ENCODE data around the gene SORCS2.
"Not testable (repeated sequence)": the region's sequence is repeated elsewhere in the genome, so short reads cannot be mapped to it uniquely, and the experiment has no call there.

SORCS2 gene

GRCh38 chr4:7432531-7433375 is 240.4 kb downstream of the SORCS2 start:
- no peak for DNase-seq

DNA sequence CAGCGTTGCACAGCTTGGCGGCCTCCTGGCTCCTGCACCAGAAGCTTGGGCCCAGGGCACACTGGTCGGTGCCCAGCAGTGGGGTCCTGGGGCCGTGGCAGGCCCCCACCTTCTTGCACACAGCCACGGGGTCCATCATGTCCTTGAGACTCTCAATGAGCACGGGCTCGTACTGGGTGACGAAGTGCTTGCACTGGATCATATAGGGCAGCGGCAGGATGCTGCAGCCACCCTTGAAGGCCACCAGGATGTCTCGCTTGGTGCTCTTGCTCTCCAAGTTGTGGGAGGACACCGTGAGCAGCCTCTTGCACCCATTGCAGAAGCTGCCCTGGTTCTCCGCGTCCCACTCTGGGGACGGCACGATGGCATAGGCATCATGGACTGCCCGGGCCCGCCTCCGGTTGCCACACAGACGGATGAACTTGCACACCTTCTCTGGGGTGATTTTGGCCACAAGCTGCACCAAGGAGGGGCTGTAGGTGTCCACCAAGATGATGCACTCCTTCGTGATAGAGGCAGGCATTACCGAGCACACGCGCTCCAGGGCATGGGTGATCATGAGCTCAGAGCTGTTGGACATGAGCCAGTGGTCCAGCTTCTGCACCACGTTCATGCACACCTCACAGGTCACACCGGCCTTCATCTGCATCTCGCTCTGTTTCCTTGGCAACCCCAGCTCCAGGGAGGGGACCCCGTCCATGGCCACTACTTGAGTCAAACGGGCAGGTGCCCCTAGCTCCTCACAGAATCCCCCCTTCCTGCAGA is 241.2 kb downstream of the SORCS2 start:
- DNase-seq: no peak

DNA sequence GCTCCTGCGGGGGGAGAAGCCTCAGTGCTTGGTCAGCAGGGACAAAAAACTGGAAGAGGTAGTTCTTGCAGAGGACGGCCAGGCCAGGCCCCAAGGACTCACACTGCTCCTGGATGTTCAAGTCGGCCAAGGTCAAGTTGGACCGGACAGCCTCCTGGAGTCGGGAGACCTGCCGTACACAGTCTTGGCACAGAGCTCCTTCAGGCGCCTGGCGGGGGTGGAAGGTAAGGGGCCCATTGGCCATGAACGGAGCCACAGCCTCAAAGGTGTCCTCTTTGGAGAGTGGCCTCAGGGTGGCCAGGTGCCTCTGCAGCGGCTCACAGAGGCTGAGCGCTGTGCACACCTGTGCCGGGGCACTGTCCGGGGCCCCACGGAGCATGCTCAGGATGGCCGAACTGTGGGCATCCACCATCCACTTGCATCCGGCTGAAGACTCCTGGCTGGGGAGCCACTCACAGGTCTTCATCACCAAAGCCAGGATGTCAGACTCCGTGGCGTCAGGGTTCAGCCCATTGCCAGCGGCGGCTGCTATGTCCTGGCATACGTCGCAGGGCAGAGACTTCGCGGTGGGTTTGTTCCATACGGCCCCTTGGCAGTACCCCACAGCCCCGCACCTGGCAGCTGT is 241.9 kb downstream of the SORCS2 start:
- no peak for DNase-seq

GRCh38 chr4:7434766-7435150 is 242.4 kb downstream of the SORCS2 start, which contains the start of gene PSAPL1:
Gene PSAPL1, minus strand, starts transcription at chr4:7434930. Its CDS starts 51 bp downstream, at chr4:7434879.
- no peak for DNase-seq

- no peak for DNase-seq
Observed at GRCh38 chr4:7435471-7436061, 243.2 kb downstream of the SORCS2 start.

DNA sequence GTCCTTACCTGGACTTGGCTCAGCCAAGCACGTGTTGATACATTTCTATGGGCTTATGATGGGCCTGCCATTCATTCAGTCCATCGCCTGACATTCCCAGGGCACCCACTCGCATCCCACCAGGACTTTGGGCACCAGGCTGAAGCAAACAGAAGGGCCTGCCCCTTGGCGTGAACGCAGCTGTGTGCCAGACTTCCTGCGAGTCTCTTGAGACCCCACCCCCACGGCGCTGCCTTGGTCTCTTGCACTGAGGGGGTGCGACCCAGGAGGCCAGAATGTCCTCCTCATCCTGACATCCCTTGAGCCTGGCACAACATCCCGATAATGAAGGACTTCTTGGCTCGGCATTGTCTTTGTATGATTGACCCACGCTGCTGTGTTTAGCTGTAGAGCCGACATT is 243.9 kb downstream of the SORCS2 start:
- DNase-seq: no peak

DNA sequence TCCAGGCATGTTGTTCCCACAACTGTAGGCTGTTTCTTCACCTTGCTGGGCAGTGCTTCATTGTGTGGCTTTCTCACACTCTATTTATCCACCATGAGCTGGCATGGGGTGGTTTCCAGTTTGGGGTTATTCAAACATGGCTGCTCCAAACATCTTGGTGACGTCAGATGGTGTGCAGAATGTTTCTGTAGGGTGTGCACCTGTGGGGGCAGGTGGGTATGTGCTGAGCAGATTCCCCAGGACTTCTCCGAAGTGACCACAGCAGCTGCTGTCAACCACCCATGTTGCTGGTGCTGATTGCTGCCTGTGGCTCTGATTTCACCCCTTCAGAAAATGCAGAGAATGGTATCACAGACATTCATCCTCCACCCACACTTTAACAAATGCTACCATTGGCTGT is 247.4 kb downstream of the SORCS2 start:
- DNase-seq: no peak

- no peak for DNase-seq
Observed at GRCh38 chr4:7441201-7441600, 248.9 kb downstream of the SORCS2 start.

GRCh38 chr4:7442574-7443162 is 250.3 kb downstream of the SORCS2 start:
- no peak for DNase-seq

DNA sequence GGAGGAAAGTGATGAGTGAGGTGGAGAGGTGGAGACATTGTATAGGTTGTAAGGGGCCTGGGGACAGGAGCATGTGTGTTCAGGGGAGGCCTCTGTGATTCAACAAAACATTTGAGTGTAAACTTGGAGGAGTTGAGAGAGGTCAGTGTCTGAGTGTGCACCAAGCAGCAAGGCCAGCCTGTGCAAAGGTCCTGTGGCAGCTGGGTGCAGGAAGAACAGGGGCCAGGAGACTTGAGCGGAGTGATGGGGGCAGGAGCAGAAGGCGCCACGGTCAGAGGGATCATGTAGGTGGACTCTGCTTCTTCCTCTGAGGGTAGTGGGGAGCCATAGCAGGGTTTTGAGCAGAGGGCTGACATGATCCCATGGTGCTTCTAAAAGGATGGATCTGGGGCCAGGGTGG is 252.0 kb downstream of the SORCS2 start:
- DNase-seq: no peak

GRCh38 chr4:7444731-7445130 is 252.4 kb downstream of the SORCS2 start:
- no peak for DNase-seq

DNA sequence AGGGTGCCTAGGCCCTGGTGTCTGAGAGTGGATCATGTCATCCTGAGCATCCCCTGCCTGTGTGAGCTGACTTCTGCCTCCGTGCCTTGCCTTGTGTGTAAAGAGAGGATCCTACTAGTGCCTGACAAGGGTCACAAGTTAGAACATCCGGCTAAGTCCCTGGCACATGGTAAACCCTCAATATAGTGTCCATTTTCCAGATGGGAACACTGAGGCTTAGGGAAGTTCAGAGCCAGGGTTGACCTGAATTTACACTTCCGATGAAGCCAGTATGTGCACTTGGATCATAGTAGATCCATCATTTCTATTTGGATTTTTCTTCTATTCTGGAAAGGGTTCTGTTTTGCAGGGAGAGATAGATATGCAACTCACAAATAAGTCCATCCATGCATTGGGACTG is 254.9 kb downstream of the SORCS2 start:
- DNase-seq: no peak

GRCh38 chr4:7448036-7448435 is 255.7 kb downstream of the SORCS2 start:
- no peak for DNase-seq

DNA sequence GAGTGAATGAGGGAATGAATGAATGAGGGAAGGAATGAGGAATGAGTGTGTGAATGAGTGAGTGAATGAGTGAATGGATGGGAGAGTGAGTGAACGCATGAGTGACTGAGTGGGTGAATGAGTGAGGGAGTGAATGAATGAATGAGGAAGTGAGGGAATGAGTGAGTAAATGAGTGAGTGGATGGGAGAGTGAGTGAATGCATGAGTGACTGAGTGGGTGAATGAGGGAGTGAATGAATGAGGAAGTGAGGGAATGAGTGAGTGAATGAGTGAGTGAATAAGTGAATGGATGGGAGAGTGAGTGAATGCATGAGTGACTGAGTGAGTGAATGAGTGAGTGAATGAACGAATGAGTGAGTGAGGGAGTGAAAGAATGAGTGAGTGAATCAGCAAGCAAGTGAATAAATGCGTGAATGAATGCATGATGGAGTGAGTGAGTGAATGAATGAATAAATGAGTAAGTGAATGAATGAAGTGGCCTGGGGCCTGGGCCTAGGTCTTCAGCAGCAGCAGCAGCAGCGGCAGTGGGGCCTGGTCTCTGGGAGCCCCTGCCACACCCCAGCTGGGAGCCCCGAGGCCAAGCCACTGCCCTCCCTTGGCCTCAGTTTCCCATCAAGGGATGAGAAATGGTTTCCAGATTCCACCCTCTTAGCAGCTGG is 258.6 kb downstream of the SORCS2 start:
- DNase-seq: no peak

DNA sequence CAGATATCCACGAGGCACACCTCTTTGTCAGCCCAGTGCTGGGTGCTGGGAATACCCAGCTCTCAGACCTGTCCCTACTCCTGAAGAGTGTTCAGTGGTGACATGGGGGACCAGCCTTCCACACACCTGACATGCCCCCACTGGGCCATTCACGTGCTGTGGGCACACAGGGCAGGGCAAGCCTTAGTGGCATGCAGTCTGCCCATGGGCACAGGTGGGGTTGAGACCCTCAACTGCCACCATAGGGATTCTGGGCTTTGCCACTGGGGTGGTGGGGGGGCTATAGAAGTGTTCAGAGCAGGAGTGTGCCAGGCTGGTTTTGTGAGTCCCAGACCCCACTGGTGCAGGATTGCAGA is 259.1 kb downstream of the SORCS2 start:
- DNase-seq: no peak

DNA sequence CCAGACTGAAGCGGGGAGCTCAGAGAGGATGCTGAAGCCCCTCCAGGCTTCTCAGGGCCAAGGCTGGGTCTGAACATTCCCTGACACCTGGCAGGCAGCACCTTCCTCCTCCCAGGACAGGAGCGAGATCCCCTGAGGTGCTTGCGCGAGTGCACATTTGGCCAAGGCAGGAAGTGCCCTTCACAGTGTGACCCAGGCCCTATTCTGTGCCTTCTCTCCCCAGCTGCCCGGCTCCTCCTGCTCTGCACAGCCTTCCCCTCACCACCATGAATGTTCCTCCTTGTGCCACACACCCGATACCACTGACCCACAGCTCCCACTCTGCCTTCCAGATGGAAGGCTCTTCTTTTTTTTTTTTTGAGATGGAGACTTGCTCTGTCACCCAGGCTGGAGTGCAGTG is 259.5 kb downstream of the SORCS2 start:
- no peak for DNase-seq

DNA sequence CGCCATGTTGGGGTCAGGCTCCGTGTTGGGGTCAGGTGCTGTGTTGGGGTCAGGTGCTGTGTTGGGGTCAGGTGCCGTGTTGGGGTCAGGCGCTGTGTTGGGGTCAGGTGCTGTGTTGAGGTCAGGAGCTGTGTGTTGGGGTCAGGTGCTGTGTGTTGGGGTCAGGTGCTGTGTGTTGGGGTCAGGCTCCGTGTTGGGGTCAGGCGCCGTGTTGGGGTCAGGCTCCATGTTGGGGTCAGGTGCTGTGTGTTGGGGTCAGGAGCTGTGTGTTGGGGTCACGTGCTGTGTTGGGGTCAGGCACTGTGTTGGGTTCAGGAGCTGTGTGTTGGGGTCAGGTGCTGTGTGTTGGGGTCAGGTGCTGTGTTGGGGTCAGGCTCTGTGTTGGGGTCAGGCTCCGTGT is 260.5 kb downstream of the SORCS2 start:
- not testable (repeated sequence) for DNase-seq

DNA sequence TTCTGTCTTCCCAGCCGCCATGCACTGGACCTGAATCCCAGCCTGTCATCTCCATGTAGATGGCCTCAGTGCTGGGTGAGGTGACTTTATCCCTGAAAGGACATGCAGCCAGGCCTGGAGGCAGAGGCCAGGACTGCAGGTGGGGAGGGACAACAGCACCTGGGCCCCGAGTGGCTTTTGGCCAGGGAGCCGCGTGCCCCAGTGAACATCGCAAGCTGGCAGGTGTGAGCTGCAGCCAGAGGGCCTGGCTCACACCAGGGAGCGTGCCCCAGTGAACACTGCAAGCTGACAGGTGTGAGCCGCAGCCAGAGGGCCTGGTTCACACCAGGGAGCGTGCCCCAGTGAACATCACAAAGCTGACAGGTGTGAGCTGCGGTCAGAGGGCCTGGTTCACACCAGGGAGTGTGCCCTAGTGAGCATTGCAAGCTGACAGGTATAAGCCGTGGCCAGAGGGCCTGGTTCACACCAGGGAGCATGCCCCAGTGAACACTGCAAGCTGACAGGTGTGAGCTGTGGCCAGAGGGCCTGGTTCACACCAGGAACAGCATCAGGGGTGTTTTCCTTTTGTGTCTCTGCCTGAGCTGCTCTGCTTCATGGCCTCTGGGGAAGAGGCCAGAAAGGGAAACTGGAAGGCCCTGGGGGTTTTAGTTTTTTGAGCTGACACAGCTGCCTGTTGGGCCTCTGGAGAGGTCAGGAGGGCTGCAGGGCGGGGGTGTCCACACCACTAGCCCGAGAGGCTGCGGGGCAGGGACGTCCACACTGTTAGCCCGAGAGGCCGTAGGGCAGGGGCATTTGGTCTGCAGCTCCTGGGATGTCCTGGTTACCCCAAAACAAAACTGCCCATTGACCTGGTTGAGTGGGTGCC is 265.1 kb downstream of the SORCS2 start:
- no peak for DNase-seq

DNA sequence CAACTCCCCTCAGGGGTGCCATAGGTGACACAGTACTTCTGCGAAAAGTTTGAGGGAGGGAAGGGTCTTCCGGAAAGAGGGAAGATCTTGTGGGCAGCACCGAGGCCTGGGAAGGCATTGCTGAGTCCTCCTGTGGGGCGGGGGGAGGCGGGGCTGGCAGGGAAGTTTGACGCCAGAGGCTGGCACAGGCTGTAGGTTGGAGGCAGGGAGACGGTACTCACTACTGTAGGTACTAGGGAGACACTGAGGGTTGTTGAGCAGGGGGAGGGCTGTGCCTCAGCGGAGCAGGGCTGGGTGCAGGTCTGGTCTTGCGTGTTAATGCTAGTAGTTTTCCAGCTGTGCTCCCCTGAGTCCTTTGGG is 265.7 kb downstream of the SORCS2 start:
- DNase-seq: no peak

- no peak for DNase-seq
Observed at GRCh38 chr4:7458477-7458876, 266.1 kb downstream of the SORCS2 start.

DNA sequence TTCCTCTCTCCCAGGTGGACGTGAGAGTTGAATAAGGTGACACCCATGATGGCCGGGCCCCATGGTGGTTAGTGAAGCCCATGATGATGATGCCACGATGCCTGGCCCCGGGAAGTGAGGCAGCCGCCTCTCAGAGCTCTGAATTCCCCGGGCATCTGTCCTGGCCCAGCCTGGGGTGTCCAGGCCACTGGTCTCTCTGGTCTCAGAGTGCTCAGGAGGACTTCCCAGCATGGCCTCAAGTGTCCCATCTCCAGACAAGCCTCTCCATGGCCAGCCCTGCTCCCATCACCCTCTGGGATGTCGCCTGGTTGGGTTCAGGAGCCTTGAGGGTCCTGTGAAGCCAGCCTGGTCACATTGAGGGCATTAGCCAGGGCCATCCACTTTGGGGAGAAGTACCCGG is 267.1 kb downstream of the SORCS2 start:
- DNase-seq: no peak

DNA sequence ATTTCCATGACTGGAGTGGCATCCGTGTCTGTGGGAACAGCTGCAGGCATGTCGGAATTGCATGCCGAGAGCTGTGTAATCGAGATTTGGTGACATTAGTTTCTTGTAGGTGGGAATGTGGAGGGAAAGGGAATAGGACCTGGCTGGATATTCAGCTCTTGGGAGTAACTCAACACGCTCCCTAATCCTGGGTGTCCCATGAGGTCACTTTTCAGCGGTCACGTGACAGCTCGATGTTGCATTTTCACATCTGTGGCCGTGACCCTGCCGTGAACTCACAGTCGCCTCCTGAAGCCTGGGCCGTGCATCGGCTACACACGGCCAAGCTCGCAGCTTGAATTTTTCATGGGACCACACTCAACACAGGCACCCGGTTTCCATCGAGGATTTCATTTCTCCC is 268.2 kb downstream of the SORCS2 start:
- DNase-seq: no peak

All from effector CD4-positive, alpha-beta T cell (primary cell).